ENCODE results near the gene IL4I1.

Gene IL4I1

DNA sequence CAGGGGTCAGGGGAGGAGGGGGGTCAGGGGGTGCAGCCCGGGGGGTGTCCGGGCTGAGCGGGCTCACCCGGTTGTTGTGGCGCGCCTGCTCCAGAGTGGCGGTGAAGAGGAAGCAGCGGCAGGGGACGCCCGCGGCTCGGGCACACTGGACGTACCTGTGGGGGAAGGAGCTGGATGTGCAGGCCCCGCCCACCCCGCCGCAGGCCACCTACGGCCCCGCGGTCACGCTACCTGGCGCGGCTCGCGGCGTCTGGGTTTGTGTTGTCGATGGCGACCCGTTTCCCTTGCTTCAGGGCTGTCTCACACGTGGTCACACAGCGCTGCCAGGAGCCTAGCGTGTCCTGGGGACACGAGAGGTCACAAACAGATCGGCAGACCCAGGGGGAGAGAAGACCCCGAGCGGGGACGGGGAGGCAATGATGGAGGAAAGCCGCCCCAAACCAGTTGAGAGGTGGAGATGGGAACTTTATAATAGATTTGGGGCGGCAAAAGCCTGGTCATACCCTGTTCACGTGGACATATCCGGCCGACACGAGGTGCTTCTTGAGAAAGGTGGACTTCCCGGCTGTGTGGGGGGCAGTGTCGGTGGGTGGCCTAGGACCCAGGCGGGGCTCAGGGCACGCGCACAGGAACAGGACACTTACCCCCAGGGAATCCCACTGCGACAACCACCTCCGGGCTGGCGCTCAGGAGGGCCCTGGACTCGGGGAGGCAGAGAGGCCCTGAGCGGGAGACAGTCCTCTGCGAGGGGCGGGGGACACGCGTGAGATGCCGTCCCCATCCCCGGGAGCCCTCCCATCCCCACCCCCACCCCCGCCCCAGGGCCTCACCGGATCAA is 34.9 kb downstream of the IL4I1 start:
- Histone ChIP-seq H3K4me3 (ENCODE audit: low read depth, low read length) (no peak overlapping the region), H3K9me3 (no peaks in the 10 kb centered on the region; the same call in 1 of the 2 replicates), H3K4me1 (peaks cover 25% of the 10 kb centered on the region), H3K27me3 (no peaks in the 10 kb centered on the region), H3K36me3 (peaks cover 85% of the 10 kb centered on the region)
- TF ChIP-seq, protein P1, sequence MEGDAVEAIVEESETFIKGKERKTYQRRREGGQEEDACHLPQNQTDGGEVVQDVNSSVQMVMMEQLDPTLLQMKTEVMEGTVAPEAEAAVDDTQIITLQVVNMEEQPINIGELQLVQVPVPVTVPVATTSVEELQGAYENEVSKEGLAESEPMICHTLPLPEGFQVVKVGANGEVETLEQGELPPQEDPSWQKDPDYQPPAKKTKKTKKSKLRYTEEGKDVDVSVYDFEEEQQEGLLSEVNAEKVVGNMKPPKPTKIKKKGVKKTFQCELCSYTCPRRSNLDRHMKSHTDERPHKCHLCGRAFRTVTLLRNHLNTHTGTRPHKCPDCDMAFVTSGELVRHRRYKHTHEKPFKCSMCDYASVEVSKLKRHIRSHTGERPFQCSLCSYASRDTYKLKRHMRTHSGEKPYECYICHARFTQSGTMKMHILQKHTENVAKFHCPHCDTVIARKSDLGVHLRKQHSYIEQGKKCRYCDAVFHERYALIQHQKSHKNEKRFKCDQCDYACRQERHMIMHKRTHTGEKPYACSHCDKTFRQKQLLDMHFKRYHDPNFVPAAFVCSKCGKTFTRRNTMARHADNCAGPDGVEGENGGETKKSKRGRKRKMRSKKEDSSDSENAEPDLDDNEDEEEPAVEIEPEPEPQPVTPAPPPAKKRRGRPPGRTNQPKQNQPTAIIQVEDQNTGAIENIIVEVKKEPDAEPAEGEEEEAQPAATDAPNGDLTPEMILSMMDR (IDR thresholded peaks at IDR 0.05; ENCODE audit: low read depth, low read length): no peak
- DNase-seq: no peak

DNA sequence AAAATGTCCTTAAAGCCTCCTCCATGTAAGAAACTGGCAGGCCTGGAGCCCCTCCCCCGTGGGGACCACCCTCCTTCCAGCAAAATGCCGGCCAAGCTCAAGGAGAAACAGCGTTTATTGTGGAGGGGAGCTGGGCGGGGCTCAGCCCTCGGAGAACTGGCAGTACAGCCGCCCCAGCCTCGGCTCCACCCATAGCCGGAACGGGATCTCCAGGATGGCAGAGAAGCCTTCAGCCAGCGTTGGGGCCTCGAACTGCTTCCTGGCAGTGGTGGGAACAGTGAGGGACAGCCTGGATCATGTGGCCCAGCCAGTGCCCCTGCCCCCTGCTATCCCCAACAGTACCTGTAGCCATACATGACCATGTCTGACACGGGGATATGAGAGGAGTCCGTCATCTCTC is 35.6 kb downstream of the IL4I1 start:
- peaks cover 86% of the 10 kb centered on the region for H3K36me3 ChIP-seq
- TF ChIP-seq, protein P1 (IDR thresholded peaks at IDR 0.05; ENCODE audit: low read depth, low read length): no peak

DNA sequence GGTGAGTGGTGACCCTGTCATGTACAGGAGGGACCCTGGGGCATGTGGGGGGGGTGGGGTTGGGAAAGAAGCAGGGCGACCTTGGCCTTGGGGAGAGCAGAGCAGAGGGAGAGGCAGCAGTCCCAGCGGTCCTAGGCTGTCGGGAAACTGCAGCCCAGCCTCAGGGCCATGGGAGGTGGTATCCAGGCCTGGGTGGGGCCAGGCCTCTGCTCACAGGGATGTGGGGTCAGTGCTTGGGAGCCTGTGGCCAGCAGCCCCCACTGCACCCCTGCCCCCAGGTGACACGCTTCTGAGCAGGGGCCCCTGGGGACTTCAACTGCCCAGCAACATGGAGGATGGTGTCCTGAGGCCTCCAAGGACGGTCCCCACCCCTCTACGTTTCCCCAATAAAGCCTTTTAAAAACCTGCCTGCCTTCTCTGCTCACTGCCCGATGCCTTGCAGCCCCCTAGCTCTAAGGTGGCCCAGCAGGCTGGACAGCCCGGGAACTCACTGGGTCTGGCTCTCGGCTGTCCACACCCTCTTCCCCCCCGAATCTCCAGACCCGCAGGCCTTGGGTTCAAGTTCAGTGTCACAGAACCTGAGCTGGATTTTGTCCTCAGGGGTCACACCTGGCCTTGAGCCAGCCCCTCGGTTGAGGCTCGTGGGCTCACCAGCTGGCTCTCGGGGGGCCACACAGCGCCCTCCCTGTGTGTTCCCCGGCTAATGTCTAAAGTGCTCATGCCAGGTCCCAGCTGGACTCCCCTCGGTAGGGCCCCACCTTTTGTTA is 36.2 kb downstream of the IL4I1 start:
- no peak overlapping the region for H3K4me3 ChIP-seq (ENCODE audit: low read depth, low read length)
- no peaks in the 10 kb centered on the region for H3K27me3 ChIP-seq
- H3K36me3 ChIP-seq: peaks cover 90% of the 10 kb centered on the region
- peaks cover 14% of the 10 kb centered on the region for H3K4me1 ChIP-seq
- TF ChIP-seq, protein P1 (IDR thresholded peaks at IDR 0.05; ENCODE audit: low read depth, low read length): no peak
- H3K9me3 ChIP-seq: no peaks in the 10 kb centered on the region; the same call in 1 of the 2 replicates
- DNase-seq: no peak

More for the DNA sequence above, 35.6 kb downstream of the IL4I1 start:
- Histone ChIP-seq H3K4me3 (ENCODE audit: low read depth, low read length) (no peak overlapping the region), H3K9me3 (no peaks in the 10 kb centered on the region; the same call in 1 of the 2 replicates), H3K4me1 (peaks cover 19% of the 10 kb centered on the region), H3K27me3 (no peaks in the 10 kb centered on the region)
- DNase-seq: no peak

DNA sequence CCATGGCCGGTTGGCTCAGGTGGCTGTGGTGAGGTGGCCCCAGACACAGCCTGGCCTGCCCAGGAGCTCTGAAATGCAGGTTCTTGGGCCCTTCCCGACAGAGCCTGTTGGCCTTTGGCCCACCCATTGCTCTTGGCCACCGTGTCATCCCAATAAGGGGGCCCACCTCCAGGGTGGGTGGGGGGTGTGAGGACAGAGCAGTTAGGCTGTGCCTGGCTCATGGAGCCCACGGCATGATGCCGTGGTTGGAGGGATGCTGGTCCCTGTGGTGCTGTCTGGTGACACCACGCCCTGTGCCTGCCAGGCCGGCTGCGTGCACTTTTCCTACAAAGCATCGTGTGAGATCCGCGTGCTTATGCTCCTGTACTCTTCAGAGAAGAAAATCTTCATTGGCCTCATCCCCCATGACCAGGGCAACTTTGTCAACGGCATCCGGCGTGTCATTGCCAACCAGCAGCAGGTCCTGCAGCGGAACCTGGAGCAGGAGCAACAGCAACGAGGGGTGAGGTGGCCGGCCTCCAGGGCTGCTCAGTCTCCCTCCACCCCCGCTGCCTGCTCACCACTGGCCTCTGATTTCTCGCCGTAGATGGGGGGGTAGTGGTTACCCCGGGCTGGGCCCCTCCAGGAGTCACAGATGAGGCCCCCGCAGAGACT is 36.9 kb downstream of the IL4I1 start:
- no peak overlapping the region for H3K4me3 ChIP-seq (ENCODE audit: low read depth, low read length)
- TF ChIP-seq, protein P1 (IDR thresholded peaks at IDR 0.05; ENCODE audit: low read depth, low read length): no peak
- DNase-seq: no peak
- peaks cover 90% of the 10 kb centered on the region for H3K36me3 ChIP-seq
- H3K9me3 ChIP-seq: no peaks in the 10 kb centered on the region; the same call in 1 of the 2 replicates
- H3K4me1 ChIP-seq: peaks cover 11% of the 10 kb centered on the region
- H3K27me3 ChIP-seq: no peaks in the 10 kb centered on the region

DNA sequence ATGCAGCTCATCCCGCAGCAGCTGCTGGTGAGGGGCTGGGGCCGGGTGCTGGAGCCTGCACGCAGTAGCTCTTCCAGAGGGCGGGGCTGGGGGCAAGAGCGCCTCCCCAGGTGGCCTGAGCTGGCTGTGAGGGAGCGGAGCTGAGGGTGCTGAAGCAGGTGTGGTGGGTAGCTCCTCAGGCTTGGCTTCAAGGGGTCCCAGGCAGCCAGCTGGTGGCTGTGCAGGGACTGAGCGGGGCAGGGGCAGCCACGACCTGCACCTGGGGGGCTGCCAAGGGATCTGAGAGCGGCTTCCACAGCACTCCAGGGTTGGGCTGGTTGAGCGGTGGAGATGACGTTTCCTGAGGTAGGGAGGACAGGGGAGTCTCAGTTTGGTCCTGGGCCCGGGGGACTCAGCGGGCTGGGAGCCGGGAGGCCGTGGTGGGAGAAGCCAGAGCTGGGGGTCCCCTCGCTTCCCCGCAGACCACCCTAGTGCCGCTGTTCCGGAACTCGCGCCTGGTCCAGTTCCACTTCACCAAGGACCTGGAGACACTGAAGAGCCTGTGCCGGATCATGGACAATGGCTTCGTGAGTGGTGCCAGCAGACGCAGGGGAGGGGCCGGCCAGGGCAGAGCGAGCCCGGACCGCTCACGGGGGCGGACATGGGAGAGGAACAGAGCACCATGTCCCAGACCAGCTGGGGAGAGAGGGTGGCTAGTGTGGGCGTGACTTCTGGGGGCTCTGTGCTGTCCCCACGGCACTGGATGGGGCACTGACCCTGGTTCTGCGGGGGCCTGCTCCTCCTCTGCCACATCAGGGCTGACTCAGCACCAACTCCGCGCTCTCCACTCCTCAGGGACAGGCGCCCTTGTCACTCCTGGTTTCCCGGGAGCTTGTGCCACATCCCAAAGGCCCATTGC is 38.4 kb downstream of the IL4I1 start:
- no peak for DNase-seq
- Histone ChIP-seq H3K4me3 (ENCODE audit: low read depth, low read length) (no peak overlapping the region), H3K9me3 (no peaks in the 10 kb centered on the region; the same call in 1 of the 2 replicates), H3K36me3 (peaks cover 82% of the 10 kb centered on the region), H3K27me3 (no peaks in the 10 kb centered on the region), H3K4me1 (peaks cover 11% of the 10 kb centered on the region)
- TF ChIP-seq, protein P1 (IDR thresholded peaks at IDR 0.05; ENCODE audit: low read depth, low read length): no peak

Data from BE2C (cell line).